WERI-Rb-1 (cell line): Measurements from ENCODE around the gene FIBCD1.

ENCODE experiments used
- DNase-seq: peaks from one replicate; pipeline ENCODE4 v3.0.0-alpha.2; 2020
- H3K27ac ChIP-seq: fragments of 250-450 bp; sonication (Bioruptor Pico); 2 replicates; pipeline ENCODE4 v1.5.1; 2020; ENCODE audit warnings: mild to moderate bottlenecking, moderate library complexity
- H3K27me3 ChIP-seq: fragments of 250-450 bp; sonication (Bioruptor Pico); 2 replicates; pipeline ENCODE4 v1.5.1; 2021; ENCODE audit warnings: mild to moderate bottlenecking, low read depth, moderate library complexity; ENCODE audit not compliant: insufficient read depth, severe bottlenecking
- H3K36me3 ChIP-seq: fragments of 250-450 bp; sonication (Bioruptor Pico); 2 replicates; pipeline ENCODE4 v1.5.1; 2020; ENCODE audit warnings: mild to moderate bottlenecking, moderate library complexity
- H3K4me3 ChIP-seq: 2 replicates; pipeline ENCODE4 v1.5.1; 2011; ENCODE audit warnings: low read depth, mild to moderate bottlenecking, control low read depth, low read length
- H3K9me3 ChIP-seq: fragments of 250-450 bp; sonication (Bioruptor Pico); 2 replicates; pipeline ENCODE4 v1.5.1; 2021; ENCODE audit warnings: mild to moderate bottlenecking, moderate library complexity; ENCODE audit not compliant: severe bottlenecking
- TF ChIP-seq, protein P1 (sequence below): IDR thresholded peaks from 2 replicates; pipeline ENCODE4 v1.5.1; 2011; ENCODE audit warnings: low read depth, mild to moderate bottlenecking, control low read depth, inconsistent platforms, low read length

FIBCD1 gene

GRCh38 chr9:130908878-130909355, 30.1 kb downstream of the FIBCD1 start:
- Histone ChIP-seq H3K27ac (no peak overlapping the region), H3K9me3 (no peaks in the 10 kb centered on the region), H3K36me3 (no peaks in the 10 kb centered on the region), H3K4me3 (no peak overlapping the region), H3K27me3 (no peaks in the 10 kb centered on the region)
- no peak for DNase-seq
- TF ChIP-seq, protein P1, sequence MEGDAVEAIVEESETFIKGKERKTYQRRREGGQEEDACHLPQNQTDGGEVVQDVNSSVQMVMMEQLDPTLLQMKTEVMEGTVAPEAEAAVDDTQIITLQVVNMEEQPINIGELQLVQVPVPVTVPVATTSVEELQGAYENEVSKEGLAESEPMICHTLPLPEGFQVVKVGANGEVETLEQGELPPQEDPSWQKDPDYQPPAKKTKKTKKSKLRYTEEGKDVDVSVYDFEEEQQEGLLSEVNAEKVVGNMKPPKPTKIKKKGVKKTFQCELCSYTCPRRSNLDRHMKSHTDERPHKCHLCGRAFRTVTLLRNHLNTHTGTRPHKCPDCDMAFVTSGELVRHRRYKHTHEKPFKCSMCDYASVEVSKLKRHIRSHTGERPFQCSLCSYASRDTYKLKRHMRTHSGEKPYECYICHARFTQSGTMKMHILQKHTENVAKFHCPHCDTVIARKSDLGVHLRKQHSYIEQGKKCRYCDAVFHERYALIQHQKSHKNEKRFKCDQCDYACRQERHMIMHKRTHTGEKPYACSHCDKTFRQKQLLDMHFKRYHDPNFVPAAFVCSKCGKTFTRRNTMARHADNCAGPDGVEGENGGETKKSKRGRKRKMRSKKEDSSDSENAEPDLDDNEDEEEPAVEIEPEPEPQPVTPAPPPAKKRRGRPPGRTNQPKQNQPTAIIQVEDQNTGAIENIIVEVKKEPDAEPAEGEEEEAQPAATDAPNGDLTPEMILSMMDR = no peak

DNA sequence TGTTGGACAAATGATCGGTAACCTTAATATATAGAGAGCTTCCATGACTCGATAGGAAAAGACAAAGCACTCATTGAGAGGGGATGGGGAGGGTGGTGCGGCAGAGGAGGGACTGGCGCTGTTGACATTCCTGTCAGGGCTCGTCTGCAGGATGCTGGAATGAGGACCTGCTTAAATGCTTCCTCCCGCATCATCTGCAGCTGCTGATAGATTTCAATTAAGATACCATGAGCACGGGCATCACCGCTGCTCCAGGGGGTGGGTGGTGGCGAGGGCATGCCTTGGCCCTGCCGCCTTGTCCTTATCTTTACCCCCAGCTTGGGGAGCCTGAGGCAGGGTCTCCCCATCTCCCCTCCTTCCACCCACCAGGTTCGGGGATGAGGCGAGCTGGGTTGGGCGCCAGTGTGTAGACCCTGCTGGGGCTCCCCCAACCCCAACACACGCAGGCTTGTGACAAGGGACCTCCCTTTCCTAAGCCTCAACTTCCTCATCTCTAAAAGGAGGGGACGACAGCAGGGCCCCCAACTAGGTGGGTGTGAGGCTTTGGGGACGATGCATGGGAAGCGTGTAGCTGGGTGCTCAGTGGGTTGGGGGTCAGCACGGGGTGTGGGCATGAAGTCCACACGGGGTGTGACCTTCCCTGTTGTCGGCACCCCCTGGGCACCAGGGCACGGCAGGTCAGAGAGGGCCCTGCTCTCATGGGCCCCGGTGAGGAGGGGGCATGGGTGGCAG, 30.7 kb downstream of the FIBCD1 start:
- TF ChIP-seq, protein P1 = no peak
- DNase-seq = no peak
- H3K27me3 ChIP-seq = no peaks in the 10 kb centered on the region
- no peaks in the 10 kb centered on the region for H3K36me3 ChIP-seq
- no peak overlapping the region for H3K27ac ChIP-seq
- no peak overlapping the region for H3K4me3 ChIP-seq
- H3K9me3 ChIP-seq = no peaks in the 10 kb centered on the region

DNA sequence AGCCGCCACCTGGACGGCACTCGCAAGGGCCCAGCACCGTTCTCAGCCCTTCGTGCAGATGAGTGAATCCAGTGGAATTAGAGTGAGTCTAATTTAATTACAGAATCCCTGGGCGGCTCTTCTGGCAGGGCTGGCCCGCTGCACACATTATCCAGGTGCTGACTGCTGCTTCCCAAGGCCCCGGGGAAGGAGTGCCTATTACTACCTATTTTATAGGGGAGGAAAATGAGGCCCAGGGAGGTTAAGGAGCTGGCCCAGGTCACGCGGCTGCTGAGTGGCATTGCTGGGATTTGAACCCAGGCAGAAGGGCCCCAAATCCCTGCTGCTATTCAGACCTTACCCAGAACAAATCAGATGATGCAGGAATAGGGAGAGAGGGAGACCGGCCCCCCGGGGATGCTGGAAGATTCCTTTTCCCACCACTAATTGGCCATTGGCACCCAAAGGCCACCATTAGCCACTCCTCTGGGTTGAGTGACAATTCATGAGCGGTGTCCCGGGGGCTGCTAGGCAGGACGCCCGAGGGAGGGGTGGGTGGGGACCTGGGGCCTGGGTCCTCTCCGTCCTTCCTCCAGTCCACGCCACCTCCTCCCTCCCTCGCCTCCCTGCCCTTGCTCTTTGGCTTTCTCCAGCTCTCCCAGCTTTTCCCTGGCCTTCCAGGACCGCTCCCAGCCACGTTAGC, 32.2 kb downstream of the FIBCD1 start:
- H3K36me3 ChIP-seq = no peaks in the 10 kb centered on the region
- TF ChIP-seq, protein P1 = no peak

DNA sequence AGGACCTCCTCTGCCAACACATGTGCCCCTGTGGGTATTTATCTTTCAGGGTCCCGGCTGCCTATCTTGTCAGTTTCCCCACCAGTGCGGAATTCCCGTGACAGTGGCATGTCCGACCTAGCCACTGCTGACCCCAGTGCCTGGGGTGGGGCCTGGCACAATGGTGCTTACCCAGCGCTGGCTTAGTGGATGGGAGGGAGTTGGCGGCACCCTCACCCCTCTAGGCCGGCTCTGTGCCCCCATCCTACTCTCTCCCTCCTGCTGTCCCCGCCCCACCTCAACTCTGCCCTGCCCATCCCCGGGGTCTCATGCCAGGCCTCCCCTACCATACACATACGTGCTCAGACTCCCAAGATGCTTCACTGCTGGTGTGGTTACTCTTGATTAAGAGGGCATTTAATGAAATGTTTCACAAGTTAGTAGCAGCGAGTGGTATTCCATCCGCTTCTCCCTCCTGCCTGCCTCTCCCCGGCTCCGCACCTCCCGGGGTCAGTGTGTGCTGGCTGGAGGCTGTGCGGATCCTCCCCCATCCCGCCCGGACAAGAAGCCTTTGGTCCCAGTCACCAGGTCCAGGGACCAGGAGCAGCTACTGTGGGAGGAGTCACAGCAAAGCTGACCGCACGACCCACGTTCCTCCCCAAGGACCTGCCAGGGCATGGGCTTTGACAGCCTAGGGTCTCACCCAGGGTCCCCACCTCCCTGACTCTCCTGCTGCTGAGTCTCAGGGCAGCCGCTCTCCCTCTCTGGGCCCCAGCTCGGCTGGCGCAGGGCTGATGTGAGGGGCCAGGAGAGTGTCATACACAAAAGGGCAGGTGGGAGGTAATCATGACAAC, 32.9 kb downstream of the FIBCD1 start:
- H3K27me3 ChIP-seq = no peaks in the 10 kb centered on the region
- no peak overlapping the region for H3K27ac ChIP-seq
- no peak overlapping the region for H3K4me3 ChIP-seq
- H3K9me3 ChIP-seq = no peaks in the 10 kb centered on the region
- no peaks in the 10 kb centered on the region for H3K36me3 ChIP-seq
- no peak for DNase-seq
- TF ChIP-seq, protein P1 = no peak

More for the DNA sequence above, 32.2 kb downstream of the FIBCD1 start:
- Histone ChIP-seq H3K9me3 (no peaks in the 10 kb centered on the region), H3K4me3 (no peak overlapping the region), H3K27ac (no peak overlapping the region), H3K27me3 (no peaks in the 10 kb centered on the region)
- peak; percentile 47 for DNase-seq

- TF ChIP-seq, protein P1 = no peak
- H3K27me3 ChIP-seq = no peaks in the 10 kb centered on the region
- H3K9me3 ChIP-seq = no peaks in the 10 kb centered on the region
- no peak overlapping the region for H3K27ac ChIP-seq
- H3K4me3 ChIP-seq = no peak overlapping the region
- no peaks in the 10 kb centered on the region for H3K36me3 ChIP-seq
- DNase-seq = no peak
Observed at GRCh38 chr9:130905125-130905901, 33.7 kb downstream of the FIBCD1 start.
